Renal cortical epithelial cell (primary cell): ENCODE measurements around the gene MINDY4. TPM values are rescaled to one million over a fixed set of nuclear protein-coding genes. Genes with fewer than 3 reads are reported as not detected.

ENCODE experiments used
- DNase-seq: peaks from one replicate; pipeline ENCODE4 v3.0.0-alpha.2; 2011; ENCODE audit warnings: low read depth
- total RNA-seq: library from RNA; depleted of rRNA; stranded (reverse); fragments of >200 nt; gene quantifications from 2 replicates; pipeline ENCODE4 v1.2.3, GENCODE V29; 2014

MINDY4 gene
- total RNA-seq, result 3.3 and 8.8 TPM in 2 replicates

DNA sequence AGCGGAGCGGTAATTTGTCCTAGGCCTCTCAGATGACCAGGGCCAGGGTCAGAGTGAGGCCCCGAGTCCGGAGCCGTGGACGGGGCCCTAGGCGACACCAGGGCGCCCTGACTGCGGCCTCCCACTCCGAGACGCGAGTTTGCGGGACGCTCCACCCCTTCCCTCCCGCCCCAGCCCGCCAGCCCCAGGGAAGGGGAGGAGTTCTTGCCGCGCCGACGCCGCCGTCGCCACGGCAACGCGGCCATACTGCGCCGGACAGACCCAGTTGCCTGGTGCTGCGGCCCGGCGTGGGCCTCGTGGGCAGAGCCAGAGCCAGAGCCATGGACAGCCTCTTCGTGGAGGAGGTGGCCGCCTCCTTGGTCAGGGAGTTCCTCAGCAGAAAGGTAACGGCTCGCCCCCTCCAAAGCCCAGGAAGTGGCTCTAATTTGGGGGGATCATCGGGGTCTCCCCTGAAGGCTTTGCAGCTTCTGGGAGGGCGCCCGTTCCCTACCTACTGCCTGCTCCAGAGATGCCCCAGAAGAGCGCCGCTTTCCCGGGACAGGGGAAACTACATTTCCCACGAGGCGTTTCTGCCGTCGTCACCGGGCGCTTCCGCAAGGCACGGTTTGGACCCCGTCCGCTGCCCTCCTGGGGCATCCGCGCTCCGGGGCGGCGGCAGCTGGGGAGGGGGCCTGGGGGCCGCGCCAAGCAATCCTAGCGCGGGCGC, at the start of gene MINDY4:
Gene MINDY4, plus strand, starts transcription at position 244 of the 706 bp plus-strand sequence. Its CDS starts 77 bp downstream, at position 321.
- peak; percentile 54 for DNase-seq

DNA sequence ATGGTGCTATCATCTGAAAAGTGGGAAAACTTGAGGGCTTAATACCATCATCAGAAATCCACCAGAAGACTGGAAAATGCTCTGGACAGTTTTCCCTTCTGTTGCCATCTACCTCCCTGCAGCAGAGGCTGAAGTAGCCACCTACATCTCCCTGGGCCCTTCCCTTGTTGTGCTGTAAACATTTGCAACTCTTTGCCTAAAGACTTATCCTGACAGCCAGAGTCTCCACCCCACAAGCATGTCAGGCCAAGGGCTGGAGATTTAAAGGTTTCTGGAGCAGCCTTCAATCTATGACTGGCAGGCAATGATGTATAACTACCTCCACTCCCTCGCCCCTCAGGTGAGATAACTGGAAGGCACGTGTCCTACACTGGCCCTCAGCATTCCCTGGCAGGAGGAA, 49.0 kb upstream of the MINDY4 start:
- no peak for DNase-seq

DNA sequence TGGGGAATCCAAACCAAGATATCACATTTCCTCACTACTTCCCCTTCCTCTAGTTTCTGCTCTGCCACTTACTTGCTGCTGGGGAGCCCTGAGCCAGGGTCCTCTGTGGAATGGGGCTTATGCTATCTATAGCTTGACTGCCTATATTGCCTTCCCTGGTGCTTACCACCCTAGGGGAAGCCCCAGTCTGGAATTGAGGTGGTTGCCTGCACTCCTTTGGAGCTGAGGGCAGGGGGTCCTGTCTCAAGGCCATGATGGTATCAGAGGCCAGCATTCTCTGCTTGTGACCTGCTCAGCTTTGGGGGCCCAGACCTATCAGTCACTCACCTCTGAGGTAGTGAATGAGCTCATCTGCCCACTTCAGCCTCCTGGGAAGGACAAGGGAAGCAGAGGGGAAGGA, 48.5 kb upstream of the MINDY4 start:
- DNase-seq, result no peak

DNA sequence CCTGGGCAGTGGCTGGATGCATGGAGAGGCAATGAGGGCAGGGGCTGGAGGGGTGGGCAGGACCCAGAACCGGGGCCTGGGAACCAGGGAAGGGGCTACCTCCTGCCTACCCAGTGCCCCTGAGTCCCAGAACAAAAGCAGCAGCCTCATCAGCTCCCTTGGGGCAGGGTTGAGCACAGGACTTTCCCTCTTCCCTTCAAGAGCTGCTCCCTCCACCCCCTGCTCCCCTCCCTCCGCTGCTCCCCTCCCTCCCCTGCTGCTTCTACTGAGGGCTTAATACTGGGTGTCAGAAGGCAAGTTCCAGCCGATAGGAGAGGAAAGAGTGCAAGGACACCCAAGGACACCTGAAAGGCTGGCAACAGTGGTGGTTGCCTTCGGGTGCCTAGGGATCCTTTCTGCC, 47.4 kb upstream of the MINDY4 start:
- no peak for DNase-seq

DNA sequence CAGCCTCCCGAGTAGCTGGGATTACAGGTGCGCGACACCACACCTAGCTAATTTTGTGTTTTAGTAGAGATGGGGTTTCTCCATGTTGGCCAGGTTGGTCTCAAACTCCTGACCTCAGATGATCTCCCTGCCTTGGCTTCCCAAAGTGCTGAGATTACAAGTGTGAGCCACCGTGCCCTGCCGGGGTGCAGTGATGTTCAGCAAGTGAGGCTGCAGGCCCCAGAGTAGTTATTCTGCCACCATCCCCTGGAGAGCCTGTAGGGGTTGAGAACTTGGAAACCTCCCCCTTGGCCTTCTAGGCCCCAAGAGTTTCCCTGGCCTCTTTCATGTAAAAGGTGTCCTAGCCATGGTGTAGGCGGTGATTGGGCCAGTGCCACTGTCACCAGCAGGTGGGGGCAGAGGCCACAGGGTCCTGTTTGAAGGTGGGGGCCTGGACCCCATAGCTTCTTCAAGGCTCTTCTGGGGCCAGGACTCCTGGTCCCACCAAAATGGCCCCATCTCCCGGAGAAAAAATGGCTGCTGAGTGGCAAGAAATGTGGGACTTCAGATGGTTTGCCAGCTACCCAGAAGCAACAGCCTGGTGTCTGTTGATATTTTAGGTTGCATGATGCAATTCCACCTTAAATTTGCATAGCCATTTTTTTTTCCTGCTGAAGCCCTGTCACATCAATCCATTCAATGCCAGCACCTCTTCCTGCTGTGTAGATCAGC, 44.8 kb upstream of the MINDY4 start:
- no peak for DNase-seq

DNA sequence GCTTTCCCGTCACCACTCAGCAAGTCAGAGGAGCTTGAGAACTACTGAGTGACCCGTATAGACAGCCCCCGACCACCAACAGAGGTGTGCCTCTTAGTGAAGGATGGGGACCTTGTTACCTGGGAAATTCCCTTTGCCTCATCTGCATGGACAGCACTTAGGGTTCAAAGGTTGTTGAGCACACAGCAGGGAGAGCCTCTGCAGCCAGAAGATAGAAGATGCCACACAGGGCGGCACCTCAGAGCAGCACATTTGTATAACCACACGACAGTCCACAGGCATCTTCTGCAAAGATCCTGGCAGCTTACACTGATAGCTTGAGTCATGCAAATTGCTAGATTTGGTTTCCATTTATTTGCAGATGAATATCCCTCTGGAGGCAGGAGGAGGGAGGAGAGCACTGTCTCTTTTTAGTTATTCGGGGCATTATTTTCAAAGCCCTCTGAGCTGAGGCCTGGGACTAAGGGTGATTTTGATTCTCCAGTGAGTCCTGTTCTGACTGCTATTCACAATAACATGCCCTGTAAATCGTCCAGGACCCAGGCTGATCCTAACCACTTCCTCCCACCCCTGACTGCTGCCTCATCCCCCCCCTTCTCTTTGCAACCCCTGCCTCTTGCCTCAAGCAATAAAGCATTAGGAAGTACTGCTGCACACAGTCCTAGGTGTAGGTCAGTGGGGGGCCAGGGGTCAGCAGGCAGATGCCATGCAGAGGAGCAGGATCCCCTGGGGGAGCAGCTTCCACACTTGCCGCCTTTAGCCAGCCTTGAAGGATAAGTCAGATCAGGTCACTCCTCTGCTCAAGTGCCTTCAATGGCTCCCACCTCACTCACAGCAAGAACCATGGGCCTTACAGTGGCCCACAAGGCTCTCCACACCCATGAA, 43.9 kb upstream of the MINDY4 start:
- no peak for DNase-seq

DNA sequence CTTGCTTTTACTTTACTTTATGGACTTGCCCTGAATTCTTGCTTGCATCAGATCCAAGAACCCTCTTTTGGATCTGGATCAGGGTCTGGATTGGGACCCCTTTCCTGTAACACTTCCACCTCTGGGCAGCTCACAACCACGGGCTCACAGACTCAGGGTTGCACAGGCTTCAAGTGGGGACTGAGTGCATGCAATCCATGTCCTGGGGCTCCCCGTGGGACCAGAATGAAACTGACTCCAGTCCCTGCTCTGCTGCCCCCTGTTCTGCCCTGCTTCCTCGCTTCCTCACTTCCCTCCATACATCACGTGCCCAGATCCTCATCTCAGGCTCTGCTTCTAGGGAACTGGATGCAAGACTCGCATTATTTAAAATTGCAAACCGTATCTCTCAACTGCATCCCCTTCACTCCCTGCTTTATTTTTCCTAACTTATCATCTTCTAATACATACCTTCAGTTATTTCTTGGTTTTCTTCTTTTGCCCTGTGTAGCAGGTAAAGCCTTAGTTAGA, 42.6 kb upstream of the MINDY4 start:
- no peak for DNase-seq

DNA sequence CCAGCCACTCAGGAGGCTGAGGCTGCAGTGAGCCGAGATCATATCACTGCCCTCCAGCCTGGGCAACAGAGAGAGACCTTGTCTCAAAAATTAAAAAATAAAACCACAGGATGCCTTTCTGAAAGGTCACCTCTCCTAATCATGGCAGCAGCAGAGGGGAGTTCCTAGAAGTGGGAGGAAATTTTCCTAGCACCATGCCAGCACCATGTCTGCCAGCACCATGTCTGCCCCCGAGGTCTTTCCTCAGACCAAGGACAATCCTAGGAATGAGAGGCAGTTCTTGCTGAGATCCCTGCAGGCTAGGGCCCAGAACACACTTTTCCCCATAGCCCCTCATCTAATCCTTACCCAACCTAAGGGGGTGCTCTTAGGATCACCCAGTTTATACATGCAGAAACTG, 41.6 kb upstream of the MINDY4 start:
- DNase-seq, result no peak

DNA sequence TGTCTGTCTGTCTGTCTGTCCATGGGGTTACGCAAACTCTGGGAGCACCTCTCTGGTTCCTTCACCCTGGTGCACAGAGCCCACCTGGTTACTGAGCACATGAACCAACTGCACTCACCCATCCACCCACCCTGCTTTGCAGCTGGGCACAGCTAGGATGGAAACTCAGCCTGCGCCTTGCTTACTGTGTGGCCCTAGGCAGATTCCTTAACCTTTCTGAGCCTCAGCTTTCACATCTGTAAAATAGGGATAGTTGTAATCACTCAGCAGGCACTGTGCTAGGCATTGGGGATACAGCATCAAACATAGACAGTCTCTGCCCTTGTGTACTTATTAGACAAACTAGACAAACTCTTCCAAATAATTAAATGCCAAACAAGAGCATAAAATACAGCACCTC, 41.1 kb upstream of the MINDY4 start:
- no peak for DNase-seq

DNA sequence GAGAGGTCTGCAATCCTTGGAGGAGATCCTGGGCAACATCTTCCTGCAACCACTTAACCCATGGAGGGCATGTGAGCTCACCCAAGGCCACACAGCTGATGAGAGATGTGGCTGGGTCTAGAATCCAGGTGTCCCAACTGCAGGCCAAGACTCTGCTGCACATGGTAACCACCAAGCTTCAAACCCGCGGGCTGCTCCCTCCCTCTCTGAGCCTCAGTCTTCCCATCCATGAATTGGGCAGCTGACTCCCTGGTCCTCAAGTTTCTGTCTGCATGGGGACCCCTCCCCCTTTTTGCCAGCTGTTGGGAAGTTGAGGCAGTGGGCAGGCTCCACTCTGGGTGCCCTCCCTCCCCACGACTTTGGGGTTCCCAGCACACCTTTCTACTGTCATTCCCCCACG, 40.2 kb upstream of the MINDY4 start:
- DNase-seq, result no peak

DNA sequence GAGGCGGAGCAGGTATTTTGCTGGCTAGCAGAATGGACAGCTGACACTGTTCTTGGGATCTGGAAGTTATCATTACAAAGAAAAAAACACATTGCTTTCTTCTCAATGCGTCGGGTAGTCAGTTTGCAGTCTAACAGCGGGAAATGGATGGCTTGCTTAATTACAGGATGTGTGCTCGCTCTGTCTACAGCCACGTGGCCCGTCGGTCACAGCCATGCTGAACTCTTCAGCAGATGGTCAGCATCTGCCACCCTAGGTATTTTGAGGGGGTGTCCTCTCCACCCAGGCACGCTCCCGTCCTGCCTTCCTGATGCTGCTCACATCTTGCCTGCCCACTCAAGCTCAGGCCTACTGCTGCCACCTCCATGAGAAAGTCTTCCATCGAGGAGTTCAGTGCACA, 39.6 kb upstream of the MINDY4 start:
- no peak for DNase-seq

DNA sequence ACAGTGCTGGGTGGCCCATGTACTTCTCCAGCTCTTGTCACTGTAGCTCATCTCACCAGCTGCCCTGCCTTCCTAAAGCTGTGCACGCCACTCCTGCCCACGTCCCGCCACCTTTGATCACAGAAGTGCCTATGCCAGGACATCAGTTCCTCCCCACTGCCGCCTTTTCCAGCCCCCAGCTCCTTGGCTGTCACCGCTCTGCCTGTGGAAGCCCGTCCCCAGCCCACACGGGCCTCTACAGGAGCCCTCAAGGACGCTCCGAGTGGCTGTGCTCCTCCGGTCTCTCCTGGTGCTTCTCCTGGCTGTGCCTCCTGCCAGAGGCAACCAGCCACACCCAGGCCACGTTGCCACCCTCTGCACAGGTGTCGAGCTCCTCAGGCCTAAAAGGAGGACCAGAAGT, 38.6 kb upstream of the MINDY4 start:
- DNase-seq, result no peak

DNA sequence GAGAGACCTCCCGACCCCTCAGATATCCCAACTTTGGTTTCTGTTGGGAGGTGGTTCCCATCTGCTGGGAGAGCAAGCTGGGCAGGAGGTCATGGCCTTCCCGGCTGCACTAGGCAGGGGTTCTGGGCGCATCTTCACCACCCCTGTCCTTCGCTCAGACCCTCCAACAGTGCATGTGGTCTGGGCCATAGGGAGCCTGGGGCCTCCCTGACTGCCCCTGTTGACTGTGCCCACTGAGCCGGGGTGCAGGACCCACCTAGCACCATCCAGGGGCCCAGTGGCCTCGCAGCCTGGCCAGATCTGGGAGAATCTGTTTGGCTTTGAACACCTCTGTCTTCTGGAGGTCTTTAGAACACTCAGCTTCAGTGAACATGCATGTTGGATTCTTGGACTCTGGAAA, 38.0 kb upstream of the MINDY4 start:
- no peak for DNase-seq

DNA sequence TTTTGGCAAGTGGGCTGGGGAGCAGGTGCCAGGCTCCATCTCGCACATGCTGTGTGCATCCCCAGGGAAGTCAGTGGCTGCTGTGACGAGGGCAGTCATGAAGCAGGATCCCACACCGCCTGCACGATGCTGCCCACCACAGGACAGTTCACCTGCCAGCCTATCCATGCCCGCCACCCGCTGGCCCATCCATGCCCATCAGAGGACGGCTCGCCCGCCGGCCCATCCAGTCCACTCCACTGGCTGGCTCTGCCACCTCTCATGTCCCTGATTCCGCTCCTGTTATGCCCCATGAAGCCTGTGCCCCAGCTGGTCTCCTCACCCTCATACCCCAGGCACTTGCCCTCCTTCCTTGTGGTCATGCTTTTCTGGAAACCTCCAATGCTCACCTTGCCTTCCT, 37.5 kb upstream of the MINDY4 start:
- no peak for DNase-seq

DNA sequence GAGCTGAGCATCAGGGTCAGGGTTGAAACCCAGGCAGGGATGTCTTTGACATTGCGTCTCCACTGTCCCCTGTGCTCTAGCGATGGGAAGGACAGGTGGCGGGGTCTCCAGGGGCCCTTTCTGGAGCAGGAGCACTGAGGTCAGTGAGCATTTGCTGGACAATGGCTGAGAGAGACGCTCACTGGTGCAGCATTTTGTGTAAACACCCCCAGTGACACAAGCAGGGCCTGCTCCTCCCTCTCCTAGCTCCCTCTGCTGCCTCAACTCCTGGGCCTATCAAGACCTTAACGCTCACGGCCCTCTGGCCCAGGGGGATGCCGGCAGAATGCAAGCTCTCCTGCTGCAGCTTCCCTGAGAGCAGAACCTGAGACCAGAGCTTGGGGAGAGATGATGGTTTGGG, 36.7 kb upstream of the MINDY4 start:
- DNase-seq, result no peak

DNA sequence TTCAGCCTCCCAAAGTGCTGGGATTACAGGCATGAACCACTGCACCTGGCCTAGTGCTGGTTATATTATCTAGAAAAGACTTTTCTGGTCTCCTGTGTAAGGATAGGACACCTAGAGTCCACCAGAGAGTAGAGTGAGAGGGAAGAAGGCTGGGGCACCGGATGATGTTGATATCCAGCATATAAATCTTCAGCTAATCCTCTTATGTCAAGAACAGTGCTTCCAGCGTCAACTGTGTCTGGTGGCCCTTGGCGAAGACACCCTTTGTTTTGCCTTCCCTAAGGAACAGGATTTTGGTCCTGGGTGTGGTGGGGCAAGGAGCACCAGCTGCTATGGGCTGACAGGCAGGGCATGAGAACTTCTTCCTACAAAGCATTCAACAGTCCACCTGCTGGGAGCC, 35.6 kb upstream of the MINDY4 start:
- no peak for DNase-seq

DNA sequence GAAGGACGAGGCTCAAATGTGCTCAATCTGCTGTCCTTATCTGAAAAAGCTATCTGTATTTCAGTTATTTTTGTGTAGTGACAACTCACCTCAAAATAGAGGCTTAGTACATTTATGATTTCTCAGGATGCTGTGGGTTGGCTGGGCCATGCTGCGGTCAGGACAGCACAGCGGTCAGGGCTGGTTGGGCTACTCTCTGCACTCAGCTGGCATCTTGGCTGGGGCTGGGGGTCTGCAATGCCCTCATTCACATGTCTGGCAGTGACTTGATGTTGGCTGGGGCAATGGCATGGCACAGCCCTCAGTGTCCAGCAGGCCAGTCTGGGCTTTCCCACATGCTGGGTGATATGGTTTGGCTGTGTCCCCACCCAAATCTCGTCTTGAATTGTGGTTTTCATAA, 34.9 kb upstream of the MINDY4 start:
- DNase-seq, result no peak

DNA sequence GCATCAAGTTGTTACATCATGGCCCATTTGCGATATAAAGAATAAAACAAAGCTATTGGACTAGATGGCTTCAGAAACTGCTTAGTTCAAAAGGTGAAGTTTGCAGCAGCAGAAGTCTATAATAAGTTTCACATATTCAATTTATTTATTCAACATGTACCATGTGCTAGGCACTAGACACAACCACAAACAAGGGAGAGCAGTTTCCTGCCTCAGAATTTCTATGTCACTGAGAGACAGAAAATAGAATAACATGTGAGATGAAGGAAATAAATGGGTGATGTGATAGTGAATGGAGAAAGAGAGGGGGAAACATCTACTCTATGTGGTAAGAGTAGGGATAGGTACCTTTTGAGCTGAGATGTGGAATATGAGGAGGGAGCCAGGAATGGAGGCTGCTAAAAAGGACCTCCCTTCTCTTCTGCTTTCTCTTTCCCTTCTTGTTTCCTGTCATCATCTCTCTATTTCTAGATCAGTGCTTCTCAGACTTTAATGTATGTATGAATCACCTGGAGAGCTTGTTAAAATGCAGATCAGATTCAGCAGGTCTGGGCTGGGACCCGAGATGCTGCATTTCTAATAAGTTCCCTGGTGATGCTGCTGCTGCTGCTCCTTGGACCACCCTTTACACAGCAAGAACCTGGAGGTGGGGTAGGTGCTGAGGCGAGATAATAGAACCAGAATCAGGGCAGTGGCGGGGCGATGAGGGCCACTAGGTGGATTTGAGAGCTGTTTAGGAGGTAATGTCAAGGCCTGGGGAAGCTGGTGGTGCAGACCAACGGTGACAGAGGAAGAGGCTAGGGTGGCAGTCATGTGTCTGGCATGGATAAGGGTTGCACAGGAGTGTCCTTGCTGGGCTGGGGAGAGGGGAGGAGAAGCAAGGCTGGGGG, 32.9 kb upstream of the MINDY4 start:
- no peak for DNase-seq

DNA sequence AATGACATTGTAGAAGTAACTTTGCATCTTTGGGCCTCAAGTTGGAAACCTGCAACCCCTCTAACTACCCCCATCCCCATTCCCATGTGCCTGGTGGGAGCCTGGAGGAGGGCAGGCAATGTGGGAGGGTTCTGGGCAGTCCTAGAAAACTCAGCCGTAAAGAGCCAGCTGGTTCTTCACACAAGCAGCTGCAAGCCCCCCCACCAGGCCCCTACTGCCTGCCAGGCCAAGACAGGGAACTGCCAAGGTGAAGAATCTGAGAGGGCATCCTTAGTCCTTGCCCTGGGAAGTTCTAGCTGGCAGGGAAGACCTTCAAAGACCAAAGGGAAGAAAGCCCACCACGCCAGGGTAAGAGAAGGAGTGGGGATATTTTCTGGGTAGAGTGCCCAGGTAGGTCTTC, 31.5 kb upstream of the MINDY4 start:
- DNase-seq, result no peak

DNA sequence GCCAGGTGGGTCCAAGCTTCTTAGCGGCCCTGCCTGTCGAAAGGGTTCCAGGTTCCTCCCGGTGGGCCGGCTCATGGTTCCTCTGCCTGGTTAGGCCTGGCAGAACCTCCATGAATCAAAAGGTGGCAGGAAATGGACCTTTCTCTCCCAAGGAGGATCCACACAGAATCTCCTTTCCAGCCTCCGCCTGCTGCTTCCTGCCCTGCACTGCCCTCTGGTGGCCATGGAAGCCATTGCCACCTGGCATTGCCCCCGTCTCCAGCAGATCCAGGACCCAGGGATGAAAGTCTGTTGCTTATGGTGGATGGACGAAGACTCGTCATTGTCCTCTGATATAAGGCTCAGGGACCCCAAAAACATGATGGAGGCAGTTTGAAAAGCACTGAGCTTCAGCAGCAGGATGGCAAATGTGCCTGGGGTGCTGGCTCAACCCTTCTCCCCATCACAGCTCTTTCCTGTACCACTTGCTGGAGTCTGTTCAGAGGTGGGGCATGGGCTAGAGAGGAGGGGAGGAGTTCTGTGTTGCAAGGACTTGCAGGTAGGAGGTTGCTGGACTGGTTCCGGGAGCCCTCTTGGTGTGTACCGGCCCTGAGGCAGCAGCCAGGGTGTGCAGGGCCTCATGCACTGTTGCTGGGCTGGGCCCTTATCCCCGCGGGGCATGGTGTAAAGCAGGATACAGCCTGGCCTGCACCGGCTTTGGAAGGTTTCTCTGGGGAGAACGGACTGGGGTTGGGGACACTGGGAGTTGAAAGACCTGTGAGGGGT, 30.6 kb upstream of the MINDY4 start:
- peak; percentile 45 for DNase-seq

DNA sequence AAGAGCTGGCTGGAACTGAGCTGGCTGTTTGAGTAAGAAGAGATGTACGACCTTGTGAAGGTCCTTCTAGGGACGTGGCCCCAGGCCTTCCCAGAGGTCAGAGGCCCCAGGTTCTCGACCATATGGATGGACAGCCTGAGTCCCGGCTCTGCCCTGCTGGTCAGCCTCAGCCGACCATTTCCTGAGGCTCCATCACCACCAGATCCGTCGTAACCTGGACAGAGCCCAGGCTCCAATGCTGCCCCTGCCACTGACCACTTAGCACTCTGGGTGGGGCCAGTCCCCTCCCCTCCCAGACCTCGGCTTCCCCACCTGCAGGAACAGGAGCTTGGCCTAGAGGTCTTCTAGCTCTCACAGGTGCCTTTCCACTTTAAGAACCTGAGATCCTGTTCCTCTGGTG, 29.9 kb upstream of the MINDY4 start:
- DNase-seq, result no peak
